CD4-positive, alpha-beta T cell treated with Interleukin-1 beta for 1 hour (primary cell): ENCODE results near the gene ABCC6.
A peak's percentile ranks its signal among the peaks of the same experiment; 100 is the strongest.
"Not testable (repeated sequence)": the region's sequence is repeated elsewhere in the genome, so short reads cannot be mapped to it uniquely, and the experiment has no call there.

Source experiments
- DNase-seq, 2 donors: peaks; one replicate each; pipeline ENCODE4 v3.0.0-alpha.2; 2020 to 2022

The ABCC6 gene

DNA sequence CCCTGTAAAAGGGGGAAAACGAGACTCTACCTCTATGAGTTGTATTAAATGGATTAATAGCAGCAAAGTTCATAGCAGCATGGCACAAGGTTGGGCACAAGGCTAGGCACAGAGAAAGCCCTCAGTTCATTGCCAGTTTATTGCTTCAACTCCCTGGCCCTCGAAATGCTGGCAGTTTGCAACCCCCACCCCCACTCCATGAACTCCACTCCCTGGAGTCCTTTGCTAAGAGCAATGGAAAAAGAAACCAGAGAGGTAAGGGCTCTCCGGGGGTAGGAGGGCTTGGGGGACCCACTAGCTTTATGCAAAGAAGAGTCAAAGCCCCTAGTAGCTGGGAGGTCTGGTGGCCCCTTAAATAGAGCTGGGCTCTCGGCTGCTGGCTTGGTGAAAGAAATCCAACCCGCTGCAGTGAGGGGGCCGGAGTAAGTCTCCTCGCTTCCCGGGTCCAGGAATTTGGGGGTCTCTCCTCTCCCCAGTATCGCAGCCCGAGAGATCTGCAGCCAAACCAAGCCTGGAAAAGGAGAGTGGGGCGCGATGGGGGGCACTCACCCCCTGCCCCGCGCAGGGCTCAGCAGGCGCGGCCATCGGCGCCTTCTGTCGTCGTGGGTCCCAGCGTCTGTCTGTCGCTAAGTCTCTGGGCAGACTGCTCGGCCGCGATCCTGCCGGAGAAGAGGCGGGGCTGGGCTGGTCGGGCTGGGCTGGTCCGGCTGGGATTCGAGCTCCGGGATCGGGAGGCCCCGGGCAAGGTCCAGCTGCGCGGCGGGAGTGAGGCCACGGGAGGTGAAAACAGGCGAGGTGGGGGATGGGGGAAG, at the start of gene ABCC6:
ABCC6 (minus strand) TSS at position 645 of the 812 bp plus-strand sequence; CDS start at position 585, 60 bp downstream.
- DNase-seq = not testable (repeated sequence)

DNA sequence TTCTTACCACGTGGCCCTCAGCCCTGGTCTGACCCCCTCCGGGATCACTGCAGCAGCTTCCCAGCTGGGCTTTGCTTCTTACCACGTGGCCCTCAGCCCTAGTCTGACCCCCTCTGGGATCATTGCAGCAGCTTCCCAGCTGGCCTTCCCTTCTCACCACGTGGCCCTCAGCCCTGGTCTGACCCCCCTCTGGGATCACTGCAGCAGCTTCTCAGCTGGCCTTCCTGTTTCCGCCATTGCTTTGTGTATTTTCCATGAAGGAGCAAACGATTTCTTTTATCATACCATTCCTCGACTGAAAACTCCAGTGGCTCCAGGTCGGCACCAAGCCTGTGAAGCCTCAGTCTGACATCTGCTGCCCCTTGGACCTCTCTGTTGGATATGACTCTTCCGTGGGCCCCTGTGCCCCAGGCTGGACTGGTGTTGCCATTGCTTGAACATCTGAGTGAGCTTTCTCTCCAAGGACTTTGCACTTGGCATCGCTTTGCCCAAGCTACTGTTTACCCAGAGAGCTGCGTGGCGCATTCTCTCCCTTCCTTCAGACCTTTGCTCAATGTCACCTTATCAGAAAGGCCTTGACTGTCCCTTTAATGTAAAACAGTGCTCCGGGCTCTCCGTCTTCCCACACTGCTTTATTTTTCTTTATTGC, 49.4 kb upstream of the ABCC6 start:
- DNase-seq = not testable (repeated sequence)

DNA sequence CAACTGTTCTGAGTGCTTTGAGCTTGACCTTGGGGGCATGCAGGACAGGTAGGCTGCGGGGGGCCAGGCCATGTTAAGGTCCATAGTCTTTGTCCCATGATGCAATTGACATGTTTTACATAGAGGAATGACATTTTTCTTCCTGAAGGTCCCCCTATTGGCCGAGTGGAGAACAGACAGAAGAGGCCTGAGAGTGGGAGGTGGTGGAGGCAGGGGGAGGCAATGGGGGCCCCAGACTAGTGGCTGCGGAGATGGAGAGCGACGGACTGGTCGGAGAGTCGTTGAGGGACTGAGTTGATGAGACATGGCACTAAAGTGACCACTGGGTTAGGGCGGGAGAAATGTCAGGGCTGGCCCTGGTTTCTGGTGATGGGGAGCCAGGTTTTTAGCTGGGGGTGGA, 48.4 kb upstream of the ABCC6 start:
- DNase-seq = not testable (repeated sequence)

DNA sequence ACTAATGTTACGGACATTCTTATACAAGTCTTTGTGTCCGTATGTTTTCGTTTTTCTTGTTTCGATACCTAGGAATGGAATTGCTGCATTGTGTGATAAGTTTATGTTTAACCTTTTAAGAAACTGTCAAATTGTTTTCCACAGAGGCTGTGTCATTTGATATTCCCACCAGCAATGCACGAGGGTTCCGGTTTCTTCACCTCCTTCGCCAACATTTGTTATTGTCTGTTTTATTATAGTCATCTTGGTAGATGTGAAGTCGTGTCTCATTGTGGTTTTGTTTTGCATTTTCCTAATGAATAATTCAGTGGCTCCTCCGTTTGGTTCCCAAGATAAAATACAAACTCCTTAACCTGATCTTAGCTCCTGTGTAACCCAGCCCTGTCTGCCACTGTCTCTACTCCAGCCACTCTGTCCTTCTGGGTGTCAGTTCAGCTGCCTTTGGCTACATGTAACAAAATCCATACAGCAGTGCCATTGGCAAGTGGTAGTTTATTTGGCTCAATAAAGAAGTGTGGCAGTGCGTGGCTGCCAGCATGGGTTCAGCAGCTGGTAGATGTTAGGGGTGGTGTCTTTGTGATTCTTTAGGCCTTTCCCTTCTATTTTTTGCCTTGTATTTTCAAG, 45.0 kb upstream of the ABCC6 start:
- DNase-seq = not testable (repeated sequence)

DNA sequence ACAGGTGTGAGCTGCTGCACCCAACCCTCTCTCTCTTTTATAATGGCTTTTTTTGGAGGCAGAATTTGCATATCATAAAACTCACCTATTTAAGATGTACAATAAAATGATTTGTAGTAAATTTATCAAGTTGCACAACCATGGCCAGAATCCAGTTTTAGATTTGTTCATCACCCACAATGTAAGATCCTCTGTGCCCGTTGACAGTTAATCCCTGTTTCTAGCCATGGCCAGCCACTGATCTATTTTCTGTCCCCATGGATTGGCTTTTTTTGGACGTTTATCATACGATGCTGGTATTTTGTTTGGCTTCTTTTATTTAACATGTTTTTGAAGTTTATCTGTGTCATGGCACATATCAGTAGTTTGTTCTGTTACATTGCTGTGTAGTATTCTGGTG, 44.4 kb upstream of the ABCC6 start:
- DNase-seq = not testable (repeated sequence)

DNA sequence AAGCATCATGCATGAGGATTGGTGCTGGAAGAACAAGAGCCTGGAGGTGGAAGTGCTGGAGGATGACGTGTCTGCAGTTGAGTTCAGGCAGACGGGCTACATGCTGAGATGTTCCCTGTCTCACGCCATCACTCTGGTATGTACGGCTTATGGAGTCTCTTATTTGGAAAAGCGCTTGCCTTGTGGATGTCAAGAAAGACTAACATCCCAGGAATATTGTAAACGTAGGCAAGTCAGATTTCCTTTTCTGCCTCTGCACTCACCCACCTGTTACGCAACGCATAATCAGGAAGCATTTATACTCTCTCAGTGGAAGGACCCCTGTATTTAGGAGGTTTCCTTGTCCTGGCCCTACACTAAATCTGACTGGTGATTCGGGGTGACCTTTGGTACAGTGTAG, 41.8 kb upstream of the ABCC6 start:
- DNase-seq = not testable (repeated sequence)

DNA sequence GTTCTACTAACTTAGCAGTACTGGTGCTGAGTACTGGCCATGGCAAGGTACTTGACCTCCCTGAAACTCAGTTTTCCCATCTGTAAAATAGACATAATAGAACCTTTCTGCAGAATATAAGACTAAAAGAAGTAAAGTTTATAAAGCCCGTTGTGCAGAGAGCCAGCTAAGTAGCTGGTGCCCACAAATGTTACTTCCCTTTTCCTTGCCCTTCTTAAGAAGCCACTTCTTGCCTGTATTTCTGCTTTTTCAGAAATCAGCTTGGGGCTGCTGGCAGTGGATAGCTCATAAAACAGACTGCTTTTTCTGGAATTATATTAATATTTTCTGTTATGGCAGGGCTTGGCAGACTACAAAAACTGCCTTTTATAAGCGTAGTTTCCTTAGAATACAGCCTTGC, 40.7 kb upstream of the ABCC6 start:
- DNase-seq = not testable (repeated sequence)

DNA sequence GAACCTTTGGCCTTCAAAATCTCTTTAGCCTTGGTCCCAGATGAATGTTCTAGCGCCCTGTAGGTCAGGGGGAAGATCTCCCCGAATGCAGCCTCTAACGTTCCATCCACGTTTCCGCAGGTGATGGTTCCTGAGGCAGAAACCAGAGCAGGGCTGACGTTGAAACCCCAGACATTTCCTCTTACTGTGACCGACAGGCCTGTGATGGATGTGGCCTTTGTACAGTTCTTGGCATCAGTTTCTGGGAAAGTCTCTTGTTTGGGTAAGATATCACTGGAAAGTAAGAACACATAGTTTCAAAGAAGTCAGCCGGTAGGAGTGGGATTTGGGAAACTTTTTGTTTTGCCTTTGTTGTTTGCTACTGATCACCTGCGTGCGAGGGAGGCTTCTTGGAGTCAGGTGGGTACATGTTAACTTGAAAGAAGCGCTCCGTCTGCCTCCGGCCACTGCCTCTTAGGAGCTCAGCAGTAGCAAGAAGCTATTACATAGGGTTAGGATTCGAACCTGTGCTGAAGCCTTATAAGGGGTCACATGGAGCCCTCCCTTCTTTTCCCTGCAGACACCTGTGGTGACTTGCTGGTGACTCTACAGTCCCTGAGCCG, 39.8 kb upstream of the ABCC6 start:
- DNase-seq = not testable (repeated sequence)

DNA sequence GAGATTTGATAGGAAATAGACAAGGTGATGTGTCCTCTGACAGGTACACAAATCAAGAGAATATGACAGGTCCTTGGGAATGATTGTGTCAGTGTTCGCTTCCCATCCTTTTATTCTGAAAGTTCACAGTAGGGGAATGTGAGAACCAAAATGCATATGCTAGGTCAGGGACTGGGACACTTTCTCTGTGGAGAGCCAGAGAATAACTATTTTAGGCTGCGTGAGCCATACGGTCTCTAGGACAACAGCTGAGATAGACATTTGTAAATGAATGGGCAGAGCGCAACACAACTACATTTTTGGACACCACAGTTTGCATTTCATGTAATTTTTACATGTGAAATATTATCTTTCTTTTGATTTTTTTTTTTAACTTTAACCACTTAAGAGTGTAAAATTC, 36.7 kb upstream of the ABCC6 start:
- DNase-seq = not testable (repeated sequence)

DNA sequence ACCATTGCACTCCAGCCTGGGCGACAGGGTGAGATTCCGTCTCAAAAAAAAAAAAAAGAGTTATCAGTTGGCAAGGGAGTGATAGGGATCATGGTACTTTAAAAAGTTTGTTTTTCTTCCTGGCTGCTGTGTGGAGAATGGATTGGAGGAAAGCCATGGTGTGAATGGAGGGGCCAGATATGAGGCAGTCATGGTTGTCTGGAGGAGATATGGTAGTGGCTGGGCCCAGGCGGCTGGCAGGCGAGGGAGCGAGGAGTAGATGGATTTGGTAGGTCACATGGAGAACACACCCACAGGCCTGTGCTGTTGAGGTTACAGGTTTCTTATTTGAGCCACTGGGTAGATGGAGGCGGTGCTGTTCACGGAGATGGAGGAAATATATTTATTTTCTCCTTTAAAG, 35.5 kb upstream of the ABCC6 start:
- DNase-seq = not testable (repeated sequence)

DNA sequence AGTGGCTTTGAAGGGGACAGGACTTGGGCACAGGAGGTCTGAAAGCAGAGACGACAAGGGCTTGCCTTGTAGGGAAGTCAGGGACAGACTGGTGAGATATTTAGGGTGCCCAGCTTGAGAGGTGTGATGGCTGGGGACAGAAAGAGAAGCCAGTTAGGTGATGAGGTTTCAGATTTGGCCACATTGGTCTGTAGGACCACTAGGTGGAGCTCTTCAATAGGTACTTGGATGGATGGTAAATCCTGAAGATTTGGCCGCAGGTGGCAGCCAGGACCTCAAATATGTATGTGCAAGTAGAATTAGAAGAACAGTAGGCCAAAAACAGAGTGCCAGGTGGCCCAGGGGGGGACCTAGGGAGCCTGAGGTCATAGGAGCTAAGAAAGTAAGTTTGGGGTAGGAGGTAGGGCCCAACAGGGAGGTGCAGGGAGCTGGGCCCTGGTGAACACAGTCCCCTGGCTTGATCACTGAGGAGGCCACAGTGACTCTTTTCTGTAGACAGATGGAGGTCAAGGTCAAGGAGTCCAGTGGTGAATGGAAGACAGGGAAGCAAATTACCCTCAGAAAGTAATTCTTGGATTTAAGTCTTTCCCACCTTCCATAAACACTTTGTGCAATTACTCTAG, 34.1 kb upstream of the ABCC6 start:
- peak in 1 of 2 donors; percentile 6 for DNase-seq

DNA sequence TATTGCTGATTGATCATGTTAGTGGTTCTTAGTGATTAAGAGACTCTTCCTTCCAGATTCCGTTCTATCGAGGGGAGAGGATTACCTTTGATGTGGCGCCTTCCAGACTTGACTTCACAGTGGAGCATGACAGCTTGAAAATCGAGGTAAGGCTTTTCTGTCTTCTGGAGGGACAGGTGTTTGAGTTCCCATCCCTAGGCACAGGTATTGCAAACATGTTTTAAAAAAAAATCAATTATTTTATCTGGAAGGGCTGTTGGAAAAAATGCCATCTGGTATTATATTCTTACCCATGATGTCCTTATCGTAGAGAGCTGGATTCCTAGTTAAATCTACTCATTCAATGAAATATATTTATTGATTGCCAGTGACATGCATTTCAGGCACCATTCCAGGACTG, 29.1 kb upstream of the ABCC6 start:
- not testable (repeated sequence) for DNase-seq

DNA sequence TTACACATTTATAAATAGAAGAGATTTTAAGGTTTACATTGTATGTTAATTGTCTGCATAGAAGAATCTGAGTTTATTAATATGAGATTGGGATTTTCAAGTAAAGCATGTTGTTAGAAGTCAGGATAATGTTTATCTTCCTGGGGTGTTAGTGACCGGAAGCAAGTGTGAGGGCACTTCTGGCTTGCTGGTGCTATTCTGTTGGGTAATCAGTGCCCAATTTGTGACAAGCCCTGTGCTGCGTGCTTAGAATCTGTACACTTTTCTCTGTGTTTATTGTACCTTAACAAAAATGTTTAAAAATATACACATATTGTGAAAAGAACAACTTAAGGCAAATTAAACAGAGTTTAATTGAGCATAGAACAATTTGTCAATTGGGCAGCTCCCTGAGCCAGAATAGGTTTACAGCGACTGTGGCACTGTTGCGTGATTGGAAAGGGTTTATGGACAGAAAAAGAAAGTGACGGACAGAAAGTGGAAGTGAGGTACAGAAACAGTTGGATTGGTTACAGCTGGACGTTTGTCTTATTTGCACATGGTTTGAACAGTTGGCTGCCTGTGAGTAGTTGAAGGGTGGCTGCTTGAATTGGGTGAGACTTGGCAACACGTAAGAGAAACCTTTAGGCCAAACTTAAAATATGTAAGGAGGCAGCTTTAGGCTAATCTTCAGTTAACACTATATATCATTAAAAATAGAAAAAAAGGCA, 26.5 kb upstream of the ABCC6 start:
- not testable (repeated sequence) for DNase-seq

DNA sequence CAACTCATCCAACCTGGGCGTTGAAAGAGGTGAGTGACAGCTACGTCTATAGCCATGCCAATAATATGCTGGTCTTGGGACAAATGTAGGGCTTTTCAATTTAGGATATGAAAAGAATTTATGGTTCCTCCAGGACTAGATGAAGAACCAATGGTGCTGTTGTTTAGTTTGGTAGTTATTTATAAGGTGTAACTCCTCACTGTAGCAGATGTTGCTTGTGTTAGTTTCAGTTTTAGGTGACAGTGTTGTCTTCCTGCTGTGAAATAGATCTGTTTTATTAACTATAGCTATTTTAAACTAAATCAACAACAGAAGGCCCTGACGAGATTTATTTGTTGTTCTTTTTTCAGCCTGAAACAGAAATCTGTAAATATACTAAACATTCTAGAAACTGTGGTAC, 24.1 kb upstream of the ABCC6 start:
- DNase-seq = not testable (repeated sequence)

DNA sequence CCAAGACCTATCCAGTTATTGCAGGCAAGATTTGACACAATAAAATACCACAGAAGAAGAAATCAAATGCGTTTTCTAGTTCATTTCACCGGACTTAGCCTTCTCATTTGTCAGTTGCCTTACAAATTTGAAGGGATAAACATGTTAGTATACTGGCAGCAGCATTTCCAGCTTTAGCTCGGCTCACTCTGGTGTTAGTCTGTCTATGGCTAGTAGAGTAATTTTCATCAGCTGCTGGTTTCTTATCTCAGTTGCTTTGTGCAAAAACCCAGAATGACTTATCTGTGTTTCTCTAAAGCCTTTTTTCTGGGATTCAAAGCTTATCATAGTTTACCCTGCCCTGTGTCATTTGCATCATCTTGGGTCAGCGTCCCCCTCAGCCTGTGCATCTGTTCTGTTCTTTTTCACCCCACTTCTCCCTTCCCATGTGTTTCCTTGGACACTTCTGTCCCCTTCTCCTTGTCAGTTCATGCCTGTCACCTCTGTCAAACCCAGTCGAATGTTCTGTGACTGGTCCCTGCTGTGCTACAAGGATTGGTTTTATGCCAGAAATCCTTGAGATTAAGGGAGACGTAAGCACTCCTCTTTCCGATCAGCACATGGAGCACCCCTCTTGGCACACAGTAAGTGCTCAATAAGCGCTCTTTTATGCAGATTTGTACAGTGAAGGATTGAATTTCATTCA, 23.4 kb upstream of the ABCC6 start:
- DNase-seq = not testable (repeated sequence)

DNA sequence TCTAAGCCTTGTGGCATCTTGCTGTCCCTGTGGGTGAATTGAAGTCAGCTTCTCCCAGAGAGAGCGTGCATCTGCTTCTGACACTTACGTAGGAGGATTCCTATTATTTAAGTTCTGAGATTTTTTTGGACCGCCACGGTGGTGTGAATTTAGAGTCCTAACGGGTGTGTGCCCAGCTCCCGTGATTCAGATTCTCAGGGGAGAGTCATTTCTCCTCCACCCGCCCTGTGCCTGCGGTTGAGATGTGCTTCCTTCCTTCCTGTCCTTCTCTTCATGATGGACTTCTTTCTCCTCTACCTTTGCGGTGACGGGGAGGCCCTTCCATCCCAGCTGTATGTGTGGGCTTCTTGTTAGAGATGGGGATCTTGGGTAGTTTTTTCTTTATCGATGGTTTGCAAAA, 20.6 kb upstream of the ABCC6 start:
- not testable (repeated sequence) for DNase-seq

DNA sequence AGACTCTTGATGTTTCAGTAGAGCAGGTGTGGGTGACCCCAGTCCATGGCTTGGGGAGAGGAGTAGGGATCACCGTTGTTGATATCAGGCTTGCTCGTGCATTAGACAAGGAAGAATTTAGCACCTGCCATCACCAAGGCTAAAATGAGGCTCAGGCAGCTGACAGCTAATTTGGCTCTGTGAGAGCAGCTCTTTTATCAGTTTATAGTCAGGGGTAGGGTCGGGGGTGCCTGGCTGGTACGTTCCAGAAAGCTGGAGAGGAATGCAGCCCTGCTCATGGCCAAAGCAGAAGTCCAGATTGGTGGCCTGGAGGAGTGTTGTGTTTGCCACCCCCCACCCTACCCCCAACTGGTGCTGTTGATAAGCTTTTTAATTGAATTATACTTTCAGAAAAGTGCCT, 17.4 kb upstream of the ABCC6 start:
- not testable (repeated sequence) for DNase-seq

DNA sequence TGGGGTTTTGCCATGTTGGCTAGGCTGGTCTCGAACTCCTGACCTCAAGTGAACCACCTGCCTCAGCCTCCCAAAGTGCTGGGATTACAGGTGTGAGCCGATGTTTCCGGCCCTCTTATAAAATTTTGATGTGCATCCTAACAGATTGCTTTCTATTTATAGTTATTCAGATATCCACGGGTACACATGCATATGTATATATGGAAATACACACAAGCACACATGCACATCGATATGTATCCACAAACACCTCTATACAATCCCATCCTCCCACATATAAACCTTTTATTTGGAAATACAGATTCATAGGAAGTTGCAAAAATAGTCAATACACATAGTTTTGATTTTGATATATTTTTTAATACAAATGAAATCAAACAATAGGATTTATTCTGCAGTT, 14.4 kb upstream of the ABCC6 start:
- not testable (repeated sequence) for DNase-seq

DNA sequence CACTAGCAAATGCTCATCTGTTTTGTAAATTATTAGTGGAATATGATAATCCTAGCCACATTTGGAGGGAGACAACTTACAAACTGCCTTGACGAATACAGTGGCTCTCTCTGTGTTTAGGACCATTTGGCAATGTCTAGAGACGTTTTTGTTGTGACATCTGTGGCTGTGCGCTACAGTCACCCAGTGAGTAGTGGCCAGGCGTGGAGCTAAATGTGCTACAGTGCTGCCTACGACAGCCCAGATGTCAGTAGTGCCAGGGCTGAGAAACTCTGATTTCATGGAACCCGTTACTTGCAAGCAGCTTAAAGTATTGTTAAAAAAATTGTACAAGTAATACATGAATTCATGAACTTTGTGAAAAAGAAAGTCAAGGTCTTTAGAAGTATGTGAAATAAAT, 13.8 kb upstream of the ABCC6 start:
- not testable (repeated sequence) for DNase-seq

DNA sequence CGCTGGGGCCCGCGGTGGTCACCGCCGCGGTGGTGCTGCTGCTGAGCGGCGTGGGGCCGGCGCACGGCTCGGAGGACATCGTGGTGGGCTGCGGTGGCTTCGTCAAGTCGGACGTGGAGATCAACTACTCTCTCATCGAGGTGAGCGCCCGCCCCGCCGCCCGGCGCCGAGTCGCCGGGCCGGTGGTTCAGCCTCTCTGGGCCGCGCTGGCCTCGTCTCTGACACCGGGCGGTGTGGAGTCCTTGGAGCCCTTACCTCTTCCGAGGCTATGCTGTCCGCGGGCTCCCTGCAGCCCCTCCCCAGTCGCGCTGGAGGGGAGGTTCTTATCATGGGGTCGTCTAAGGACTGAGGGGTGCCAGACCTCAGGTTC, 9.4 kb upstream of the ABCC6 start:
- DNase-seq = not testable (repeated sequence)

DNA sequence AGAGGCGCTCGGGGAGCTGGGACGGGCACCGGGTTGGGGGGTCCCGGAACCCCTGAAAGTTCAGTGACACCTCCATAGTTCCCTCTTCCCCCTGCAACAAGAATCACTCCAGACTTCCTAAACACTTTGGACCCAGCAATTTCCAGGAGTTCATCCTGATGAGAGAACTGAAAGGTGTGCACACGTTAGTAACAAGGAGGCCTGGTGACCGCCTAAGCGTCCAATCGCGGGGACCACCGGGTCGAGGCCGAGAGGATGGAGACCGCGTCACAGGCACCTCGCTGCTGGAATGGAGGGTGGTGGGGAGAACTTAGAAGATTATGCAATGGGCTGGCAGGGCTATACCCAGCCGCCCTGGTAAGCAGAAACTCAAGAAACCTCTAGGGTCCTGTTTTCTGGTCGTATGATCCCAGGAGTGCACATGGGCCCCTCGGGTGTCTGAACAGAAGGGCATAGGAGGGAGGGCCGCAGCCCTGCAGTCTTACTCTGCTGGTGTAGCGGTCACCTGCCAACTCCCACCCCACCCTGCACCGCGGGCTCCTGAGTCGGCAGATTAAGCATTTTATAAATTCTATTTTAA, 458 bp upstream of the ABCC6 start:
- DNase-seq = not testable (repeated sequence)
